HUES6 (cell line): ENCODE data around the gene ZNF248.

Source experiments
- H3K27ac ChIP-seq: 2 replicates; pipeline ENCODE4 v1.7.0; 2013; ENCODE audit warnings: low read depth, mild to moderate bottlenecking, low read length, inconsistent platforms
- H3K27me3 ChIP-seq: 2 replicates; pipeline ENCODE4 v1.6.1; 2013; ENCODE audit warnings: low read length; ENCODE audit not compliant: control insufficient read depth, insufficient read depth
- H3K36me3 ChIP-seq: 2 replicates; pipeline ENCODE4 v1.6.1; 2013; ENCODE audit warnings: low read length; ENCODE audit not compliant: control insufficient read depth, insufficient read depth
- H3K4me1 ChIP-seq: 2 replicates; pipeline ENCODE4 v1.6.1; 2013; ENCODE audit warnings: low read length; ENCODE audit not compliant: control insufficient read depth, insufficient read depth
- H3K4me3 ChIP-seq: 2 replicates; pipeline ENCODE4 v1.5.1; 2013; ENCODE audit warnings: low read depth, low read length
- H3K9ac ChIP-seq: one replicate; pipeline ENCODE4 v1.6.1; 2013; ENCODE audit warnings: mild to moderate bottlenecking, low read length
- H3K9me3 ChIP-seq: 2 replicates; pipeline ENCODE4 v1.6.1; 2013; ENCODE audit warnings: low read depth, low read length; ENCODE audit not compliant: control insufficient read depth, insufficient read depth

ZNF248 gene

GRCh38 chr10:37780536-37780935 is 76.9 kb downstream of the ZNF248 start:
- H3K4me1 ChIP-seq: no peaks in the 10 kb centered on the region
- H3K9me3 ChIP-seq: peaks cover 61% of the 10 kb centered on the region; the same call in 1 of the 2 replicates
- no peak overlapping the region for H3K9ac ChIP-seq
- H3K4me3 ChIP-seq: no peak overlapping the region
- no peaks in the 10 kb centered on the region for H3K36me3 ChIP-seq
- no peak overlapping the region for H3K27ac ChIP-seq
- no peaks in the 10 kb centered on the region for H3K27me3 ChIP-seq

- H3K9me3 ChIP-seq: peaks cover 53% of the 10 kb centered on the region; the same call in 1 of the 2 replicates
- no peak overlapping the region for H3K9ac ChIP-seq
- H3K27me3 ChIP-seq: no peaks in the 10 kb centered on the region
- H3K36me3 ChIP-seq: no peaks in the 10 kb centered on the region
- H3K4me3 ChIP-seq: no peak overlapping the region
- H3K27ac ChIP-seq: no peak overlapping the region
- no peaks in the 10 kb centered on the region for H3K4me1 ChIP-seq
Observed at GRCh38 chr10:37777056-37777455, 80.4 kb downstream of the ZNF248 start.

GRCh38 chr10:37775612-37776011 is 81.8 kb downstream of the ZNF248 start:
- Histone ChIP-seq H3K36me3 (no peaks in the 10 kb centered on the region), H3K4me1 (no peaks in the 10 kb centered on the region), H3K4me3 (no peak overlapping the region), H3K9ac (no peak overlapping the region), H3K27ac (no peak overlapping the region), H3K27me3 (no peaks in the 10 kb centered on the region), H3K9me3 (peaks cover 41% of the 10 kb centered on the region; the same call in 1 of the 2 replicates)

GRCh38 chr10:37774351-37774750 is 83.1 kb downstream of the ZNF248 start:
- Histone ChIP-seq H3K9ac (no peak overlapping the region), H3K27me3 (no peaks in the 10 kb centered on the region), H3K36me3 (no peaks in the 10 kb centered on the region), H3K4me3 (no peak overlapping the region), H3K27ac (no peak overlapping the region), H3K9me3 (peaks cover 41% of the 10 kb centered on the region; the same call in 1 of the 2 replicates), H3K4me1 (no peaks in the 10 kb centered on the region)

- Histone ChIP-seq H3K27ac (no peak overlapping the region), H3K4me3 (no peak overlapping the region), H3K9ac (no peak overlapping the region), H3K36me3 (no peaks in the 10 kb centered on the region), H3K9me3 (peaks cover 42% of the 10 kb centered on the region), H3K4me1 (no peaks in the 10 kb centered on the region), H3K27me3 (no peaks in the 10 kb centered on the region)
Observed at GRCh38 chr10:37765216-37765615, 92.2 kb downstream of the ZNF248 start.

- Histone ChIP-seq H3K27me3 (no peaks in the 10 kb centered on the region), H3K9me3 (peaks cover 58% of the 10 kb centered on the region), H3K4me3 (no peak overlapping the region), H3K4me1 (no peaks in the 10 kb centered on the region), H3K9ac (no peak overlapping the region), H3K36me3 (no peaks in the 10 kb centered on the region), H3K27ac (no peak overlapping the region)
Observed at GRCh38 chr10:37763132-37763531, 94.3 kb downstream of the ZNF248 start.

- no peak overlapping the region for H3K9ac ChIP-seq
- no peak overlapping the region for H3K27ac ChIP-seq
- H3K4me1 ChIP-seq: no peaks in the 10 kb centered on the region
- peaks cover 66% of the 10 kb centered on the region for H3K9me3 ChIP-seq
- no peaks in the 10 kb centered on the region for H3K27me3 ChIP-seq
- H3K4me3 ChIP-seq: no peak overlapping the region
- no peaks in the 10 kb centered on the region for H3K36me3 ChIP-seq
Observed at GRCh38 chr10:37762287-37762686, 95.1 kb downstream of the ZNF248 start.

GRCh38 chr10:37760817-37761216 is 96.6 kb downstream of the ZNF248 start:
- no peak overlapping the region for H3K4me3 ChIP-seq
- H3K9me3 ChIP-seq: peaks cover 61% of the 10 kb centered on the region
- H3K4me1 ChIP-seq: no peaks in the 10 kb centered on the region
- H3K36me3 ChIP-seq: no peaks in the 10 kb centered on the region
- H3K27ac ChIP-seq: no peak overlapping the region
- H3K9ac ChIP-seq: no peak overlapping the region
- H3K27me3 ChIP-seq: no peaks in the 10 kb centered on the region

GRCh38 chr10:37758074-37758473 is 99.3 kb downstream of the ZNF248 start:
- Histone ChIP-seq H3K27ac (no peak overlapping the region), H3K27me3 (no peaks in the 10 kb centered on the region), H3K4me1 (no peaks in the 10 kb centered on the region), H3K4me3 (no peak overlapping the region), H3K36me3 (no peaks in the 10 kb centered on the region), H3K9ac (no peak overlapping the region), H3K9me3 (peaks cover 65% of the 10 kb centered on the region)

- Histone ChIP-seq H3K36me3 (no peaks in the 10 kb centered on the region), H3K4me3 (no peak overlapping the region), H3K9me3 (peaks cover 59% of the 10 kb centered on the region; the same call in 1 of the 2 replicates), H3K27ac (no peak overlapping the region), H3K27me3 (no peaks in the 10 kb centered on the region), H3K4me1 (no peaks in the 10 kb centered on the region), H3K9ac (no peak overlapping the region)
Observed at GRCh38 chr10:37754538-37755323, 102.7 kb downstream of the ZNF248 start.

- Histone ChIP-seq H3K9me3 (peaks cover 59% of the 10 kb centered on the region; the same call in 1 of the 2 replicates), H3K27ac (no peak overlapping the region), H3K36me3 (no peaks in the 10 kb centered on the region), H3K4me1 (no peaks in the 10 kb centered on the region), H3K9ac (no peak overlapping the region), H3K27me3 (no peaks in the 10 kb centered on the region), H3K4me3 (no peak overlapping the region)
Observed at GRCh38 chr10:37752334-37752875, 105.0 kb downstream of the ZNF248 start.
